CD4-positive, alpha-beta T cell treated with Interferon alpha-2 for 1 hour (primary cell): ENCODE data around the gene SPHK1.

Experiments used
- DNase-seq, 2 donors: peaks; one replicate each; pipeline ENCODE4 v3.0.0-alpha.2; 2020 to 2022

SPHK1 gene

DNA sequence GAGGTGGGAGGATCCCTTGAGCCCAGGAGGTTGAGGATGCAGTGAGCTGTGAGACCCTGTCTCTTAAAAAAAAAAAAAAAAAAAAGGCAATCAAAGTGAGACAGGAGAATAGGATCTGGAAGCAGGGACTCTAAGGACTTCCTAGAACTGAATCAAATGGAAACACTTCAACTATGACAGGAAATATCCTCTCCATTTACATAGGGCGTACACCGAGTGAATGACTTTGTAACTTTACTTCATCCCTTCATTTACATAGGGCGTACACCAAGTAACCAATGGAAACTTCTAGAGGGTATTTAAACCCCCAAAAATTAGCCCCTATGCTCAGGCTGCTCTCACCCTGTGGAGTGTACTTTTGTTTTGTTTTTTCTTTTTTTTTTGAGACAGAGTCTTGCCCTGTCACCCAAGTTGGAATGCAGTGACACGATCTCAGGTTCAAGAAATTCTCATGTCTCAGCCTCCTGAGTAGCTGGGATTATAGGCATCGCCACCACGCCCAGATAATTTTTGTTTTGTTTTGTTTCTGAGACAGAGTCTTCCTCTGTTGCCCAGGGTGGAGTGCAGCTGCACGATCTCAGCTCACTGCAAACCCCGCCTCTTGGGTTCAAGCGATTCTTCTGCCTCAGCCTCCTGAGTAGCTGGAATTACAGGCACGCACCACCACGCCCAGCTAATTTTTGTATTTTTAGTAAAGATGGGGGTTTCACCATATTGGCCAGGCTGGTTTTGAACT is 21.1 kb upstream of the SPHK1 start:
- DNase-seq: no peak

DNA sequence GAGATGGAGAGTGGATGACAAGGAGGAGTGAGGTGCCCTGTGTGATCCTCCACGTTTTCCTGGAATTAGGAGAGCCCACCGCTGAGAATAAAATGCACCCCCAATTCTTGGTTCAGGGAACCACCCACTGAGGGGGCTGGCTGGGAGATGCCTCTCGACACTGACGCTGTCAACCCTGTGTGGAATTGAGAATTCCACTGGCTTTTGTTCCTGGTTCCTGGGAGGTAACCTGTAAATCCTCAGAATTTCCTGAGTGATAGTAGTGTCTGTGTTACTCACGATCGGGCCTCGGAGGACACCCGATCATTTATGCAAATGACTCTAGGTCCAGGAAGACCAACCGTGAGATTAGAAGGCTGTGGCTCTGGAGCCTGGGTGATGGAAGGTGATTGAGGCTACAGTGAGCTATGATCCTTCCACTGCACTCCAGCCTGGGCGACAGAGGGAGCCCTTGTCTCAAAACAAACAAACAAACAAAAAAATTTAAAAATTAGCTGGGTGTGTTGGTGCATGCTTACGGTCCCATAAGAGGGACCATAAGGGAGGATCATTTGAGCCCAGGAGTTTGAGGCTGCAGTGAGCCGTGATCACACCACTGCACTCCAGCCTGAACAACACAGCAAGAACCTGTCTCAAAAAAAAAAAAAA is 19.0 kb upstream of the SPHK1 start:
- DNase-seq: no peak

GRCh38 chr17:76366247-76366646 is 18.2 kb upstream of the SPHK1 start:
- no peak for DNase-seq

DNA sequence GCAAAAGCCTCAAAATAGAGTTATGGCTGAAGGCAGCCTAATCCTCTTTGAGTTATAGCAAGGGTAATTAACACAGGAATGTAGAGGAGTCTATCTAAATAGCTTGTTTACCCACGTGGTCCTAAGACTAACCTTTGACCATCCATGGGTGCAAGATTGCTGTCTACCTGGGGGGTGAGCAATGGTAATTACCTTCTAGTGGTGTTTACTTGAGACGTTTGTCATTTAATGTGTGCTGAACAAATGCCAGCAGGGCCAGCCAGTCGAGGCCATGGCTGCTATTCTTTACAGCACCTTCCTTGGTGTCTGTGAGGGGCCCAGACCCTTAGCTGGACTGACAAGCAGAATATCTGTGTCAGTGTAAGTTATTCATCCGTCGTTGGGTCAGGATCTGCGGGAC is 16.8 kb upstream of the SPHK1 start:
- DNase-seq: no peak

GRCh38 chr17:76368545-76368944 is 15.9 kb upstream of the SPHK1 start:
- DNase-seq: no peak

DNA sequence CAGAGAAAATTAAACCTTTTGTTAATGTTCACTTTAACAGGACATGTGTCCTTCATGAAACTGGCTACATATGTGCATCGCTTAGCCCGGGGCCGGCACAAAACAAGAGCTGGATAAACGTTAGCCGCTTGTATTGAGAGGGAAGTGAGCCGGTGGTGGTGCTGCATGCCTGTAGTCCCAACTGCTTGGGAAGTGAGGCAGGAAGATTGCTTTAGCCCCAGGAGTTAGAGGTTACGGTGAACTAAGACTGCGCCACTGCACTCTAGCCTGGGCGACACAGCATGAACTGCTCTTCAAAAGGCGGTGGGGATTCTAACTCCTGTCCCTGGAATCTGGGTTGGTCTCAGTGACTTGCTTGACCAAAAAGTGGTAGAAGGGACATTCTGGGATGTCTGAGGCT is 15.0 kb upstream of the SPHK1 start:
- no peak for DNase-seq

GRCh38 chr17:76369804-76370203 is 14.6 kb upstream of the SPHK1 start:
- DNase-seq: no peak

DNA sequence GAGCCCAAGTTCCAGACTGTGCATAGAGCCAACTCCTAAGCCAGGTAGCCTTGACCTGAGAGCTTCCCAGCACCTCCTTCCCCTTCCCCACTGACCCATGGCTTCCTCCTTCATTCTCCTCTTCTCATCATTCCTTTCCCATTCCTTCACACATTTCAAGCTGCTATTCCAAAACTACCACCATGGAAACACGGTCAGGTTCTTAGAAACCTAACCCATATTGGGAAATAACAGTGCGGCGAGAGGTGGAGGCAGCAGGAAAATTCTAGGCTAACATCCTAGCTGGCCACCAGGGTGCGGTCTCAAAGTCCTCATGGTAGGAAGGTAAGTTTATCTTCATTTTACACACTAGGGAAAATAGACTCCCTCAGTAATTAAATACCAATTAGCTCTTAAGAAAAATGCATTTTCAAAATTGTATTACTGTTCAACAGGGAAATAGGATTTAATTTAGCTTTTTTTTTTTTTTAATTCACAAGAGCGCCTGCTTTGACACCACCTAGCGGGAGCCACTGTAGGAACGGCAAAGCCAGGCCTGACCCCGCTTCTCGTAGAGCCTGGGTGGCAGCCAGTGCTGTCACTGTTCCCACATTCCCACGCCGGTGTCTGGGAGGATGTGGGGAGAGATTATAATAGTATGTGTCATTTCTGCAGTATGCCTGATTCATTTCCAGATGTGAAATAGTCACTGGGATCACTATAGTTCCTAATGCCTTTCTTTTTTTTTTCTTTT is 14.0 kb upstream of the SPHK1 start:
- no peak for DNase-seq

DNA sequence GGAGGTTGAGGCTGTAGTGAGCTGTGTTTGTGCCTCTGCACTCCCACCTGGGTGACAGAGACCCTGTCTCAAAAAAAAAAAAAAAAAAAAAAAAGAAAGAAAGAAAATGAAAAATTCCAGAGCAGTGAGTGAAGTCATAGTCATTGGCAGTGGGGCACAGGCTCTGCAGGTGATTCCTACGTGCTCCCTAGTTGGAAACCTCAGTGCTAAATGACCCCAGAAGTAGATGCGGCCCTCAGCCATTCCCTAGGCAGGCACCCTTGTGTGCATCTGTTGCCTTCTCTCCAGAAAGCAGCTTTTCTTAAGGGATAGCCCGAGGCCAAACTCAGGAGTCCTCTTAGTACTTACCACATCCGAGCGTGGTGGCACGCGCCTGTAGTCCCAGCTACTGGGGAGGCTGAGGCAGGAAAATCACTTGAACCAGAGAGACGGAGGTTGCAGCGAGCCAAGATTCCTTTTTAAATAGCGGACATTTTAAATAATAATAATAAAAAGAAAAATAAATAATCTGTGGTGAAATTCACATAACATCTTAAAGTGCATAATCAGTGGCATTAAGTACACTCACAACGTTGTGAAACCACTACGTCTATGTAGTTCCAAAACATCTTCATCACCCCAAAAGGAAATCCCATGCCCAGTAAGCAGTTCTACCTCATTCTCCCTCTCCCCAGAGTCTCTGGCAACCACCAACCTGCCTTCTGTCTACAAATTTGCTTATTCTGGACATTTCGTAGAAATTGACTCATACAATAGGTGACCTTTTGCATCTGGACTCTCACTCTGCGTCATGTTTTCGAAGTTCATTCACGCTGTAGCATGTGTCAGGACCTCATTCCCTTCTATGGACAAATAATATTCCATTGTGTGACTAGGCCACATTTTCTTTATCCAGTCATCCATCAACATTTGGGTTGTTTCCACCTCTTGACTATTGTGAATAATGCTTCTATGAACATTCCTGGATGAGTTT is 12.5 kb upstream of the SPHK1 start:
- no peak for DNase-seq

GRCh38 chr17:76376318-76377133 is 7.9 kb upstream of the SPHK1 start:
- no peak for DNase-seq

GRCh38 chr17:76378548-76379274 is 5.7 kb upstream of the SPHK1 start:
- no peak for DNase-seq

- no peak for DNase-seq
Observed at GRCh38 chr17:76379275-76379641, 5.2 kb upstream of the SPHK1 start.

DNA sequence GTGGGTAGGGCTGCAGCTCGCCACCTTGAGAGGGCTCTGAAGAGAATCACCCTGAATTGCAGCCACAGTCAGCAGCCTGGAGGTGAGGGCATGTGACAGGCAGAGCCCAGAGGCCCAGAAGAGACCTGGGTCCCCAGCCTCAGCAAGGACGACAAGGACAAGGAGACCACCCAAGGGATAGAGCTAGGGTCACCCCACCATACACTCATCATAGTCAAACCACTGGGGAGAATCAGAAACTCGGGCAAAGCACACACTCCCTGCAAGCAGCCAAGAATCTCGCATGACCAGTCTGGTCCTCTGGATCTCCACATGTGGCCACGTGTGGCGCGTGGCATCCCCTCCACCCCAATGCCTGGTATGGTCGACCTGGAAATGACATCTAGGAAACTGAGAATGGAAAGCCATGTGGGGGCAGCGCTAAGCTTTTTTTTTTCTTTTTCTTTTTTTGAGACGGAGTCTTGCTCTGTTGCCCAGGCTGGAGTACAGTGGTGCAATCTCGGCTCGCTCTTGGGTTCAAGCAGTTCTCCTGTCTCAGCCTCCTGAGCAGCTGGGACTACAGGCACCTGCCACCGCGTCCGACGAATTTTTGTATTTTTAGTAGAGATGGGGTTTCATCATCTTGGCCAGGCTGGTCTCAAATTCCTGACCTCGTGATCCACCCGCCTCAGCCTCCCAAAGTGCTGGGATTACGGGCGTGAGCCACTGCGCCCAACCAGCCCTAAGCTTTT is 4.6 kb upstream of the SPHK1 start:
- no peak for DNase-seq

GRCh38 chr17:76381633-76382350 is 2.6 kb upstream of the SPHK1 start:
- DNase-seq: peak in 1 of 2 donors; percentile 31

DNA sequence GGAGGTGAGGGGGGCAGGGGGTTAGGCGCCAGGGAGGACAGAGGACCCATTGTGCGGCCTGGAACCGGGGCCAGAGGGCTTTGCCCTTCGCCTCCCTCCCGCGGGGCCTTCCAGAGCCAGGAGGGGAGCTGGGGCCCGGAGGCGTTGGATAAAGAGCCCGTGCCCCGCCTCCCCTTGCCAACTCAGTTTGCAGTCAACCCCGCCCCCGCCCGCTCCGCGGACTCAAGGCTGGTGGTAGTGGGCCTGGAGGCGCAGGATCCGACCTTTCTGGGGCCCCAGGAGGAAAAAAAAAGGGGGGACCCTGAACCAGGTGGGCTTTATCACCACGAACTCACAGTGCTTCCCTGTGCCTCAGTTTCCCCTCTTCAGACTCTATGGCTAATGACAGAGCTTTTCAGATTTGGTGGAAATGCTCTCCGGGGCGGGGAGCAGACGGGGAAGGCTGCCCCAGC is 2.0 kb upstream of the SPHK1 start:
- no peak for DNase-seq

- DNase-seq: peak; percentile 46 to 65
Observed at GRCh38 chr17:76382803-76383545, 1.4 kb upstream of the SPHK1 start.

- peak; percentile 28 to 54 for DNase-seq
Observed at GRCh38 chr17:76383546-76384221, 725 bp upstream of the SPHK1 start.
